Colonic mucosa (tissue), 4 donors: ENCODE measurements around the gene TRIM66. TPM values are rescaled to one million over a fixed set of nuclear protein-coding genes. Genes with fewer than 3 reads are reported as not detected.

ENCODE experiments used
- DNase-seq: peaks from one replicate; pipeline ENCODE4 v3.0.0-alpha.2; 2020
- H3K27ac ChIP-seq: fragments of 200-600 bp; one replicate; pipeline ENCODE4 v1.8.0; 2021
- H3K27me3 ChIP-seq: fragments of 200-600 bp; one replicate; pipeline ENCODE4 v1.8.0; 2021
- H3K36me3 ChIP-seq: fragments of 200-600 bp; one replicate; pipeline ENCODE4 v1.8.0; 2021
- H3K4me1 ChIP-seq: fragments of 200-600 bp; one replicate; pipeline ENCODE4 v1.8.0; 2021; ENCODE audit warnings: mild to moderate bottlenecking
- H3K4me3 ChIP-seq: fragments of 200-600 bp; one replicate; pipeline ENCODE4 v1.8.0; 2021
- H3K9ac ChIP-seq, 2 donors: one replicate each; pipeline ENCODE4 v1.7.0; 2013; ENCODE audit warnings: control low read depth in 2 of 2, low read depth in 2 of 2, low read length in 2 of 2
- H3K9me3 ChIP-seq: fragments of 200-600 bp; one replicate; pipeline ENCODE4 v1.8.0; 2021
- CTCF ChIP-seq: fragments of 200-600 bp; IDR thresholded peaks from one replicate; pipeline ENCODE4 v1.8.0; 2022; ENCODE audit warnings: antibody characterized with exemption, mild to moderate bottlenecking
- intact Hi-C: fragments of 100-400 bp; cut with DNase I; formaldehyde crosslinking; loops from one replicate; pipeline ENCODE4 v1.14.1; 2022
- total RNA-seq, 2 donors: library from RNA; stranded (reverse); fragmentation: NEBNext Ultra II Directional in 1 of 2; extraction: Animal tissue kit (Norgen Biotek cat#: 25700) in 1 of 2; gene quantifications; one replicate each; pipeline ENCODE4 v1.2.1, GENCODE V29; 2021
- donor health status: healthy.
- donor health status: DM: no; HTN: no; CAD: no.
- donor health status: DM: no; HTN: no; CAD: no.

Gene TRIM66
- total RNA-seq, 2 donors from 2014 or later: 5.9 to 10.6 TPM

GRCh38 chr11:8631395-8632118 is 50.9 kb downstream of the TRIM66 start:
- peak; percentile 22 for DNase-seq
- no peaks in the 10 kb centered on the region for H3K36me3 ChIP-seq

DNA sequence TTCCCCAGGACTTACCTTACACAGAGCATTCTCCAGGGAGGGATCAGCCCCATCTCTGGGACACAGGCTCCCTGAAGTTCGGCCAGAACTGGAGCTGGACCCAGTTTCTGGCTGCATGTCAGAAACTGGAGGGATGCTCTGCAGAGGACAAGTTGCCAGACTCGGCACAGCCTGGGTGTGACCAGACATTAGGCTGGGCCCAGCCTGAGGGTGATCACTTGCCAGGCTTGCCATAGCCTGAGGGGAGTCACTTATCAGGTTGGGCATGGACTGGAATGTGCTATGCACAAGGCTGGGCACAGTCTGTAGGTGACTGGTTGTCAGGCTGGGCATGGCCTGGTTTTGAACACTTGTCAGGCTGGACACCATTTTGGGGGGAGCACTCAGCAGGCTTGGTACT is 57.8 kb downstream of the TRIM66 start:
- H3K9ac ChIP-seq: no peak overlapping the region
- no peaks in the 10 kb centered on the region for H3K36me3 ChIP-seq
- no peak for DNase-seq
- no peaks in the 10 kb centered on the region for H3K9me3 ChIP-seq
- no peak overlapping the region for H3K27ac ChIP-seq
- H3K4me1 ChIP-seq: no peaks in the 10 kb centered on the region
- intact Hi-C loops: no loop called here
- H3K27me3 ChIP-seq: peaks cover 3% of the 10 kb centered on the region
- H3K4me3 ChIP-seq: no peak overlapping the region
- no peak for TF ChIP-seq CTCF

More at GRCh38 chr11:8631395-8632118, 50.9 kb downstream of the TRIM66 start:
- peaks cover 3% of the 10 kb centered on the region for H3K27me3 ChIP-seq
- no peak overlapping the region for H3K27ac ChIP-seq
- H3K4me3 ChIP-seq: no peak overlapping the region
- no peaks in the 10 kb centered on the region for H3K4me1 ChIP-seq
- H3K9me3 ChIP-seq: no peaks in the 10 kb centered on the region
- intact Hi-C loops: no loop called here
- no peak for TF ChIP-seq CTCF
- no peak overlapping the region for H3K9ac ChIP-seq

DNA sequence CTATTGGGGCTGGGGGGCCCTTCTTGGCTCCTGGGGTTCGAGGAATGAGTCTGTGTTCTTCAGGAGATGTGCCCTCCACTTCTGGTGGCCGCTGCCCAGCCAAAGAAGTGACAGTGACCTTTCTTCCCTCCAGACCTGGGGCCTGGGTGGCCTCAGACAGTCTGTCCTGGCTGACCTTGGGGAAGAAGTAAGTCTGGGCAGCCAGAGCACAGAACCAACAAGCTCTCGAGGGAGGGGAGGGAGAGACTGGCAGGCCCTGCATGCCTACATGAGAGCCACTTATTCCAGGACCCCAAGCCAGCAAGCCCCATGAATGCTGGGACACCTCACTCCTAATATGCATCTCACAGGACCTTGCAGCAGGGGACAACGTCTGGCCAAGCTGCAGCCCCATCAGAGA is 61.3 kb downstream of the TRIM66 start:
- intact Hi-C loops: no loop called here
- DNase-seq: no peak
- no peaks in the 10 kb centered on the region for H3K27me3 ChIP-seq
- no peak overlapping the region for H3K9ac ChIP-seq
- no peak overlapping the region for H3K27ac ChIP-seq
- H3K4me1 ChIP-seq: no peaks in the 10 kb centered on the region
- no peak for TF ChIP-seq CTCF
- no peaks in the 10 kb centered on the region for H3K36me3 ChIP-seq
- H3K9me3 ChIP-seq: no peaks in the 10 kb centered on the region
- no peak overlapping the region for H3K4me3 ChIP-seq

DNA sequence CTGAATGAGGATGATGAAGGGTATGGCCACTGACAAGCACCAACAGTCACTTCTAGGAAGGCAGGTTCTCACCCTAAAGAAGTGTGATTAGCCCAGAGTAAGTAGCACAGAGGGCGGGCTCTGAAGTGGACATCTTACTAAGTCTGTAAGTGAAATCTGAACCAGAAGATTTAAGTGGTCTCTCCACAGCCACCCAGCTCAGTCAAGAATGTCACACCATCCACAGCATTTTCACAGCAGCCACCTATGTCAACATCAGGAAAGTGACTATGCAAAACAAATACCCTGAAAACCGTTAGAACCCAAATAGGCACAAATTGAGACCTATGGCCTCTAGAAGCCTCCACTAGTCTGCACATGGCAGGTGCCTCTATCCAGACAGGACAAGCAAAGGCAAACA is 65.4 kb downstream of the TRIM66 start:
- Histone ChIP-seq H3K9me3 (no peaks in the 10 kb centered on the region), H3K27ac (no peak overlapping the region), H3K4me1 (no peaks in the 10 kb centered on the region), H3K36me3 (no peaks in the 10 kb centered on the region), H3K27me3 (no peaks in the 10 kb centered on the region), H3K4me3 (no peak overlapping the region), H3K9ac (no peak overlapping the region)
- intact Hi-C loops: no loop called here
- DNase-seq: no peak
- TF ChIP-seq CTCF: no peak

- no peaks in the 10 kb centered on the region for H3K9me3 ChIP-seq
- no peaks in the 10 kb centered on the region for H3K27me3 ChIP-seq
- no peak for DNase-seq
- H3K4me1 ChIP-seq: no peaks in the 10 kb centered on the region
- H3K27ac ChIP-seq: no peak overlapping the region
- no peak for TF ChIP-seq CTCF
- intact Hi-C loops: no loop called here
- no peaks in the 10 kb centered on the region for H3K36me3 ChIP-seq
- no peak overlapping the region for H3K4me3 ChIP-seq
- no peak overlapping the region for H3K9ac ChIP-seq
These were observed 67.0 kb downstream of the TRIM66 start for GRCh38 chr11:8615291-8616032.
